OCI-LY3 (cell line): ENCODE data around the gene SCO2.

Experiments
- CTCF ChIP-seq: fragments of 200-600, 300-600 bp; sonication (generic); IDR thresholded peaks from 2 replicates; pipeline ENCODE4 v1.5.1; 2014; ENCODE audit warnings: antibody characterized with exemption, low read length, low read depth
- EZH2phosphoT487 ChIP-seq: fragments of 200-600 bp; shearing (Covaris generic); IDR thresholded peaks from 2 replicates; pipeline ENCODE4 v1.6.1; 2018; ENCODE audit warnings: antibody characterized with exemption, mixed run types, low read depth

- TF ChIP-seq CTCF (no peak), EZH2phosphoT487 (no peak)
Measured at GRCh38 chr22:50482107-50483074, 43.0 kb downstream of the SCO2 start.
